ENCODE results near the gene PIP4K2C.
"Not testable (repeated sequence)": the region's sequence is repeated elsewhere in the genome, so short reads cannot be mapped to it uniquely, and the experiment has no call there.

The PIP4K2C gene

DNA sequence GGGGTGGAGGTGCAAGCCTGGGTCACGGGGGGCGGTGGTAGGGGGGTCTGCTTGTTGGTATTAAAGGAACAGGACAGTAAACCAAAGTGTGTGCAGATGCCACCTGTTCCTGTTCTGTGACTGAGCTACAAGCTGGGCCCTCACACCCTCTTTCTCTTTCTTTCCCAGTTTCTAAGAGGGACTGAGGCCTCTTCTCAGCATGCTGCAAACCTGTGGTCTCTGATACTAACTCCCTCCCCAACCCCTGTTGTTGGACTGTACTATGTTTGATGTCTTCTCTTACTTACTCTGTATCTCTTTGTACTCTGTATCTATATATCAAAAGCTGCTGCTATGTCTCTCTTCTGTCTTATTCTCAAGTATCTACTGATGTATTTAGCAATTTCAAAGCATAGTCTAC is 6.9 kb upstream of the PIP4K2C start:
- DNase-seq (ENCODE audit: low read depth in 4 of 4, low spot score in 1 of 4), result no peak

DNA sequence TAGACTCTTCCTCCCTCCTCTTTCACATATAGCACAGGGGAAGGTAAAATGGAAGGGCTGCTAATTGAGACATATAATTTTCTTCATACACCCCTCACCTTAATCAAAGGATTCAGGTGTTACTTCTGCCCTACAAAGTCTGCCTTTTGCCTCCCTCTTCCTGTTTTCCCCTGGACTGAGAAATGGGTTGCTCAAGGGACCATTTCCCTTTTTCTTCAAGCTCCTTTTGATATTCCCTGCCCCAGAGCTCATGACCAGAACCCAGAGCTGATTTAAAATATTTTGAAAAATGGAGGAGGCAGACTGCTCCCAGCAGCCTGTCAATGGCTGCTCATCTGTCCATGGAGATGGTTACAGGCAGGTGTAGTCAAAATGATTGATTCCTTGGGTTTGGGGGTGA is 6.3 kb upstream of the PIP4K2C start:
- no peak for DNase-seq (ENCODE audit: low read depth in 4 of 4, low spot score in 1 of 4)

DNA sequence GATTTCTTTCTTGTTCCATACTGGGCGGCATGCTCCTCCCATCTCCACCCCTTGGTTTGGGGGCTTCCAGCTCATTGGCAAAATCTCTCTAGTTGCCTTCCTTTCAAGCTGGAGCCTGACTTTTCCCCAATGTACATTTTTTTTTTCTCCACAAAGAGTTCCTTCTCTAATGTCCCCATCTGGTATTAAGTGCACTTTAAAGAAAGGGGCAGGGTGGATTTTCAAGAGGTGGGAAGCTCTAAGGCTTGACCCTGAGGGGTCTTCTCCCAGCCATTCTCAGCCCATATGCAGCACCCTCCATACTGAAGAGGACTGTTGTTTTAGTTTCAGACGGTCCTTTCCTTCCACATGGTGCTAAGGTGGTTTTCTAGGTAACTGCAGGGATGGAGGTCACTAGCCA is 5.8 kb upstream of the PIP4K2C start:
- DNase-seq (ENCODE audit: low read depth in 4 of 4, low spot score in 1 of 4), result no peak

DNA sequence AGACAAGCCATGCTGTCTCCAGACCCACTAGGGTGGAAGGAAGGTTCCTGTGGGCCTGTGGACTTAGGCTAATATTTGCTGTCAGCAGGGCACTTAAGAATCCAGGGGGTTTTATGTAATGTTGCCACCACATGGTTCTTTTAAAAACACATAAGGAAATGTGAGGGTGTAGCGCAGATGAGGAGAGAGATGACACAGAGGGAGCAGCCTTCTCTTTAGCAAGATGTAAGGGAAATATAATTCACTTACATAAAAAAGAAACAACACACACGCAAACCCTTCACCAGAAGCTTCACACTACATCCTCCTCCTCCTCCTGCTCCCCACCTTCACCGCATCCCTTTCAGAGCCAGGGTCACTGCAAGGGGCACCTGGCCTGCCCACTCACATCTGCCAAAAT is 4.9 kb upstream of the PIP4K2C start:
- no peak for DNase-seq (ENCODE audit: low read depth in 4 of 4, low spot score in 1 of 4)

DNA sequence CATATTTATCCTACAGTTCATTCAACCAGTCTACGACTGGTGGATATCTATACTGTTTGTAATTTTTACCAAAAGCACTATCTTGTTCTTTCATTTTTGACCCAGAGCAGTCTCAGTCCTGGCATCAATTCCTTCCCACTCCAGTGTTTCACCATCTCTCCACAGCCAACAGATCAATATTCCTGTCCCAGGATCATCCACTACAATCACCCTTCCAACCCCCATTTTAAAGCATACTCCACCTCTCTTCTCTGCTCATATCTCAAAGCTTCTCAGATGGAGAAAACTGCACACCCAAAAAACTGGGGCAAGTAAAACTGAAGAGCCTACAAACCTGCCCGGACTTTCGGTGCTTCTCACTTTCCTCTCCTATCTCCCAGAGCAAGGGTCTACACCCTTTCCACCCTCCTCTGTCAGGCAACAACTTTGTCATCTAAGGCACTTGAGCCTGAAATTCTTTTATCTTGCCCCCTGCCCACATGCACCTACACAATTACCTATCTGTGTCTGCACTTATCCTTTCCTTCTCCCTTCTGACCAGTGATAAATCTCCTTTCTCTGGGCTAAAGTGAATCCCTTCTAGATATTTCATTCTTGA is 4.1 kb upstream of the PIP4K2C start:
- no peak for DNase-seq (ENCODE audit: low read depth in 4 of 4, low spot score in 1 of 4)

GRCh38 chr12:57588951-57589610 is 1.9 kb upstream of the PIP4K2C start:
- DNase-seq (ENCODE audit: low read depth in 4 of 4, low spot score in 1 of 4), result not testable (repeated sequence)

DNA sequence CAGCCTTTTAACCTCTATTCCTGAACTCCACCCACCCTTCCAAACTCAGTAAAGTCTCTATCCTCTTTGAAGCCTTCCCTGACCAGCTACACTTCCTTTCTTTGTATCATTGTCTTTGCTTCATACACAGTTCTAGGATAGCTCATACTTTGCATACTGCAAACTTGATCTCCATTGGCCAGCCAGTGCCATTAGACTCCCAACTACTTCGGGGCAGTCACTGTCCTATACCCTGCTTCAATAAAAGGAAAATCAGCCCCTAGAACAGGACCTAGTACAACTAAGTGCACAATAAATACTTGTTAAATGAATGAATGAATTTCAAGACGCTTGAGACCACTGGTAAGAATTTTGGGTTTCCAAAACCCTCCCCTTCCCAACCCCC is 521 bp upstream of the PIP4K2C start:
- DNase-seq (ENCODE audit: low read depth in 4 of 4, low spot score in 1 of 4), result no peak

- no peak for DNase-seq (ENCODE audit: low read depth in 4 of 4, low spot score in 1 of 4)
Measured at GRCh38 chr12:57591782-57592325, 862 bp downstream of the PIP4K2C start.

GRCh38 chr12:57592551-57593165 is 1.7 kb downstream of the PIP4K2C start:
- no peak for DNase-seq (ENCODE audit: low read depth in 4 of 4, low spot score in 1 of 4)

DNA sequence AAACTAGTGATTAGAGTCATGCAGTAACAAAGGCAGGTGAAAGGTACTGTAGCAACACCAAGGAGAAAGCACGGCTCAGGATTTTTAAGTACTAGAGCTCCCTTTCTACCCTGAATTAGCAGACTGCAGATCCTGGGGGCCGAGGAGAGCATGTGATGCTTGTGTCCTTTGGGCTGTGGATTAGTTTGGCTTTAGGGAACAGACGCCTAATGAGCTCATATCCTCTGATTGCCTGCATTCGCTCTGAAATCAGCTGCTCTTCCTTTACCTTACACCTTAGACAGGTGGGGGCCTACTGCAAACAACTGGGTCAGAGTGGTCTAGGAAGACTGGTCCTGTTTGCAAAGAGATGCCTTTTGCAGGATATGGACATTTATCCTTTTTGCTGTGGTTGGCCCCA is 2.2 kb downstream of the PIP4K2C start:
- DNase-seq (ENCODE audit: low read depth in 4 of 4, low spot score in 1 of 4), result no peak

DNA sequence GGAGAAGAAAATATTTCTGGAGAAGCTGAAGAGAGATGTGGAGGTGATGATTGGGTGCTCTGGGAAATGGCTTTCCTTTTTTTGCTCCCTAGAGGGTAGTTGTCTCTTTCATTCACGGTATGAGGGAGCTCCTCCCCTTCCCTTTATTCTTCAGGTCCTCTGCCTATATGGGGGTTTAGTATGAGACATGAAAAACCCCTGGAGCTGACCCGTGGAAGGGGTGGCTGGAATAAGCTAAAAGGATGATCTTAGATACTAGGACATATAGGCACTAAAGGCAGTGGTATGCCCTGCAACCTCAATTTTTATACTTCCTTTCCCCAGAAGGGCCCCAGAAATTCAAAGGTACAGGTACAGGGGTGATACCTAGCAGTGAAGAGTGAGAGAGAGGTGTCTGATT is 9.4 kb downstream of the PIP4K2C start:
- no peak for DNase-seq (ENCODE audit: low read depth in 4 of 4, low spot score in 1 of 4)

DNA sequence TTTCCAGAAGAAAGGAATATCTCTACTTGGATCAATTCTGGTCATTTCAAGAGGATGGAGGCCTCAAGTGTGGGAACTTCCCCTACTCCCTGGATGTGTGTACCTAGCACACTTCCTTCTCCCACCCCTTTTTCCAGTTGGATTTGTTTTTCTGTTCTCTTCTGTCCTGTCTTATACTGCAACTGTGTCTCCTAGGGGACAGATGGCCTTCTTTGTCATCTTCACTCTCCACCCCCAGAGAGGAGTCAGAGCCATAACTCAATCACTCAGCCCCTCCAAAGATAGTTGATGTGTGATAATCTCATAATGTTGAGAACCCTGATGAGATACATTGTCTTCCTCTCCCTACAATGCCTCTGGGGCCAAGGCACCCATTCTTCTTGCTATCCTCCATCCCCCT is 11.6 kb downstream of the PIP4K2C start:
- DNase-seq (ENCODE audit: low read depth in 4 of 4, low spot score in 1 of 4), result no peak

GRCh38 chr12:57603324-57603723 is 12.3 kb downstream of the PIP4K2C start:
- DNase-seq (ENCODE audit: low read depth in 4 of 4, low spot score in 1 of 4), result no peak

DNA sequence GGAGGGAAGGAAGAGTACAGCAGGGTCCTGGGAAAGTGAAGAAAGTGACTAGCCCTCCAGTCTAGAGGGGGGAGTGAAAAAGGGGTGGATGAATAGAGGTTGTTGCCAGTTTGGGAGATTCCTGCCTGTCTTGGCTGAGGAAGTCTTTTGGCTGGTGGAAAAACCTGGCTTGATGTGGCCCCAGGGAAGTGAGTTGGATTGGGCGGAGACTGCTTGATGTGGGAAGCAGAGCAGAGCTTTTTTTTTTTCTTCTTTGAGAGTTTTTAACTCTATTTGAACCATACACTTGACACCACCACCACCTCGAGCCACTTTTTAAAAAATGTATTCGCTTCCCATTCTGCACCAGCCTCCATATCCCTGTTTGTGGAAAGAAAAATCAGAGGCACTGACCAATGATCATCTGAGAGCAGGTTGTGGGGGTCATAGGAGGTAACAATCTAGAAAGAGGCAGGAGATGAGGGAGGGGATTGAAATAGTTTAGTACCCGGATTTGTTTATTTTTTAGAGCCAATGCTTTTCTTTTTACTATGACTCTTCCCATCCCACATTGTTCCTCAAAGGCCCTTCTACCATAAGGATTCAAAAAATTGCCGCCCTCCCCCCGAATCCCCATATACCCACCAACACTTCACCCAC is 12.9 kb downstream of the PIP4K2C start:
- DNase-seq (ENCODE audit: low read depth in 4 of 4, low spot score in 1 of 4), result no peak

DNA sequence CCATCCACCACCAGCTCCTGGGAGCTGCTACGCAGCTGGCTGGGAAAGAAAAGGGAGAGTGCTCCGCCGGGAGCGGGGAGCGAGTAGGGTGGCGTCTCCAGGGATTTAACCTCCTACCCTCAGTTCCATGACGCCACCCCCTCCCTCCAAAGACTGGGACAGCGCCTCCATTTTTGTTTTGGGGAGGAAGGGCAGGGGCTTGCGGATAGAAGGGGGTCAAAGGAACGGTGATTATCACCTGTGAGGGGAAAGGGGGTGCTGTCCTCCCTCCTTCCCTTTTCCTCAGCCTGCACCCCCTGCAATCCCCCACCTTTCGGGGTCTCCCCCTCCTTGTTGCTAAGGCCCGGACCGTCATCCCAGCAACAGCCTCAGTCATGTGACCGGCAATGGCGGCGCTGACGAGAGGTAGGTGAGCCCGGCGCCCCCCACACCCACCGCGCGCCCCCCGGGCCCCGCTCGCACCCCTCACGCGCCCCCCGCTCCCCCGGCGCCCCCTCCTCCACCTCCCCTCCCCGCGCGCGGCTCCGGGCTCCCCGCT is 13.5 kb downstream of the PIP4K2C start, which contains the start of gene DTX3:
Gene DTX3, plus strand, starts transcription at position 371 of the 538 bp plus-strand sequence. CDS start 1,694 bp downstream, outside the sequence.
- no peak for DNase-seq (ENCODE audit: low read depth in 4 of 4, low spot score in 1 of 4)

DNA sequence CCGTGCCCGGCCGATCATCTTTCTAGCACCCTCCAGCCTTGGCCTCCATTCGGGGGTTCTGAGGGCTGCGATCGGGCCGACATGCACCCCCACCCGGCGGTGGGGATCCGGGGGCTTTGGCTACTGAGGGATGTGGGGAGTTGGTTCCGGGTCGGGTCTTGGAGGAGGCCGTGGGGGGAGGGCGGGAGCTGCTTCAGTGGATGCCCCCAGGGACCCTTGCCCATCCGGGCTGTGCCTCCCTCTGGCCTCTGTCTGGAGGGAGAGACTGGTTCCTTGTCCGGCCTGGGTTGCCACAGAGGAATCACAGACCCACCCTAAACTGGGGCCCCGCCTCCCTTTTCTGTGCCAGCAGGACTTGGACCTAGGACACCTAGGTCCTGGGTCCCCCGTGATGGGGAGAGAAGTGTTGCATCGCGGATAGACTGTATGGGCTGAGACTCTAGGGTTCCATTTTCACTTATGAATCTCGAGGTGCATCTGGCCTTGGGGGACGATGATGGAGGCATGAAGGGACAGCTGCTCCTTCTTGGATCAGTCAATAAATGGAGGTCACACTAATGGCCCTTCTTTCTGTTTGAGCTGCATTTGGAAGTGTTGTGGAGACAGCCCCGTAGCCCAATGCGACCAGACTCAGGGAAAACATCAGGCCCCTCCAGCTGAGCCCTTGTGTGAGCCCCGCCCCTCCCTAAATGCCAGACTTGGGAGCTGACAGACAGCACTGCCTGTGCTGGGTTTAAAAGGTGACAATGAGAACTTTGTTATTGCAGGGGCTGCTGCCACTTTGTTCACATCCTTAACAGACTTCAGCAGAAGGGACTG is 14.2 kb downstream of the PIP4K2C start:
- DNase-seq (ENCODE audit: low read depth in 4 of 4, low spot score in 1 of 4), result no peak

DNA sequence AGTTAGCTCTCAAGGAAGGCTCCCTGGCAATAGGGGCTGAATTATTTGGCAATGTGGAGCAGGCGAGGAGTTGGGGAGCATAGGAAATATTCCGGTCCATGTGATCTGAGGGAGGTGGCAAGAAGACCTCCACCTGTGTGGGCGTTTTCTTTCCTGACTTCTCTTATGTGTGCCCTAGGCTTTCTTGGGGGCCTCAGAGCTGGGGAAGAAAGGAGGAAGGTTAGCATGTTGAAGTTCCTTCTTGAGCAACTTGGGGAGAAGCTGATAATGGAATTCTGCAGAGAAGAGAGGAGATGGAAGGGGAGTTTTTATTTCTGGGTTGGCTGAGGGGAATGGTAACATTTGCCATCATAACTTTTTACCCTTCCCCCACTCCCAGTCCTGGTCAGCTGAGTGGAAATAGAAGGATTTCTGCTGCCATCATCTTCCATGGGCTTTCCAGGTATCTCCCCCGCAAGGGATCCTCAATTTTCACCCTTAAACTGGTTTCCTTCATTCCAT is 14.9 kb downstream of the PIP4K2C start:
- DNase-seq (ENCODE audit: low read depth in 4 of 4, low spot score in 1 of 4), result no peak

- DNase-seq (ENCODE audit: low read depth in 4 of 4, low spot score in 1 of 4), result no peak
Measured at GRCh38 chr12:57606399-57606798, 15.4 kb downstream of the PIP4K2C start.

DNA sequence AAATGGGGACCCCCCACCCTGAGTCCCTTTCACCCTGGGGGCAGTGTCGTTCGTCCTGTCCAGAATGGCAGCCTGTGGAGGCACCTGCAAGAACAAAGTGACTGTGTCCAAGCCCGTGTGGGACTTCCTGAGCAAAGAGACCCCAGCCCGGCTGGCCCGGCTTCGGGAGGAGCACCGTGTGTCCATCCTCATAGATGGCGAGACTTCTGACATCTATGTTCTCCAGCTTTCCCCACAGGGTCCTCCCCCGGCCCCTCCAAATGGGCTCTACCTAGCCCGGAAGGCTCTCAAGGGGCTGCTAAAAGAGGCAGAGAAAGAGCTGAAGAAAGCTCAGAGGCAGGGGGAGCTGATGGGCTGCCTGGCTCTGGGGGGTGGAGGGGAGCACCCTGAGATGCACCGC is 15.8 kb downstream of the PIP4K2C start:
- no peak for DNase-seq (ENCODE audit: low read depth in 4 of 4, low spot score in 1 of 4)

DNA sequence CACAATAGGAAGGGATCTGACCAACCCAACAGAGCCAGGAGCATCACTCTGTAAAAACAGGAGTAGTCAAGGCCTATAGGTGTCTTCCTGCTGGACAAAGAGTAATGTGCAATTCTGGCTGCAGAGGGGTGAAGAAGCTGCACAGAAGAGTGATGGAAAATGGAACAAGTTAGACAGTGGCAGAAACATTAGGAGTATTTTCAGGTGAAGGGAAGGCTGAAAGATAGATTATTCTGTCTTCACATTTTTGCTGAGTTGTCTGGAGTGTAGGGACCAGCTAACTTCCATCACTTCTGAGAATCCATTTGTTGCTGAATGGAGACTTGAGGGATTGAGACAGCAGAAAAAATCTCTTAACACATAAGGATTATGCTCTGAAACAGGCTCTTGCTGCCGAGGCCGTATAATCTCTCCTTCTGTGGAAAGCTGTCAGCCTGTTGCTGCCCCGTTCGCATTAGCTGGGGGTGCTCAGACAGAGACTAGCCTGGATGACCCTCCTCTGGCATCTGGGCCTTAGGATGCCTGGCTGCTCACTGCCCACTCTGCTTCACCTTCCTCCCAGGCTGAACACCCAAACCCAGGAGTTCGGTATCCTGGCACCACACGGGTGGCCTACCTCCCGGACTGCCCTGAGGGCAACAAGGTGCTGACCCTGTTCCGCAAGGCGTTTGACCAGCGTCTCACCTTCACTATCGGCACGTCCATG is 17.1 kb downstream of the PIP4K2C start:
- no peak for DNase-seq (ENCODE audit: low read depth in 4 of 4, low spot score in 1 of 4)

Measured in stimulated activated CD4-positive, alpha-beta T cell treated with anti-CD3 and anti-CD28 coated beads, Interleukin-1b, Interleukin-23, amount 100 ng/mL, for 24 hours (primary cell).